ENCODE measurements around the gene ZNF485. TPM values are rescaled to one million over a fixed set of nuclear protein-coding genes. Genes with fewer than 3 reads are reported as not detected.

The ZNF485 gene
- total RNA-seq, 1 experiment from 2014 or later: 7.2 TPM

DNA sequence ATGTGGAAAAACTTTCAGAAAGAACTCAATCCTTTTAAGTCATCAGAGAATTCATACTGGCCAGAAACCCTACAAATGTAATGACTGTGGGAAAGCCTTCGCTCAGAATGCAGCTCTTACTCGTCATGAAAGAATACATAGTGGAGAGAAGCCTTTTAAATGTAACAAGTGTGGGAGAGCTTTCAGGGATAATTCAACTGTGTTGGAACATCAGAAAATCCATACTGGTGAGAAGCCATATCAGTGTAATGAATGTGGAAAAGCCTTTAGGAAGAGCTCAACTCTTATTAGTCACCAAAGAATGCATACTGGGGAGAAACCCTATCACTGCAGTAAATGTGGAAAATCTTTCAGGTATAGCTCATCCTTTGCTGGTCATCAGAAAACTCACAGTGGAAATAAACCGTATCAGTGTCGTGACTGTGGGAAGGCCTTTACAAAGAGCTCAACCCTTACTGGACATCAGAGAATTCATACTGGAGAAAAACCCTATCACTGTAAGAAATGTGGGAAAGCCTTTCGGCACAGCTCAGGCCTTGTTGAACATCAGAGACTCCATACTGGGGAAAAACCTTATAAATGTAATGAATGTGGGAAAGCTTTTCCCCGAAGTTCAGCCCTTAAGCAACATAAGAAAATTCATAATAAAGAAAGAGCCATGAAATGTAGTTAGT lies 10.6 kb downstream of the ZNF485 start:
- H3K27me3 ChIP-seq (replicated peaks; ENCODE audit: insufficient read depth, low read depth, low read length, poor library complexity): no peaks in the 10 kb centered on the region
- TF ChIP-seq, protein P1, sequence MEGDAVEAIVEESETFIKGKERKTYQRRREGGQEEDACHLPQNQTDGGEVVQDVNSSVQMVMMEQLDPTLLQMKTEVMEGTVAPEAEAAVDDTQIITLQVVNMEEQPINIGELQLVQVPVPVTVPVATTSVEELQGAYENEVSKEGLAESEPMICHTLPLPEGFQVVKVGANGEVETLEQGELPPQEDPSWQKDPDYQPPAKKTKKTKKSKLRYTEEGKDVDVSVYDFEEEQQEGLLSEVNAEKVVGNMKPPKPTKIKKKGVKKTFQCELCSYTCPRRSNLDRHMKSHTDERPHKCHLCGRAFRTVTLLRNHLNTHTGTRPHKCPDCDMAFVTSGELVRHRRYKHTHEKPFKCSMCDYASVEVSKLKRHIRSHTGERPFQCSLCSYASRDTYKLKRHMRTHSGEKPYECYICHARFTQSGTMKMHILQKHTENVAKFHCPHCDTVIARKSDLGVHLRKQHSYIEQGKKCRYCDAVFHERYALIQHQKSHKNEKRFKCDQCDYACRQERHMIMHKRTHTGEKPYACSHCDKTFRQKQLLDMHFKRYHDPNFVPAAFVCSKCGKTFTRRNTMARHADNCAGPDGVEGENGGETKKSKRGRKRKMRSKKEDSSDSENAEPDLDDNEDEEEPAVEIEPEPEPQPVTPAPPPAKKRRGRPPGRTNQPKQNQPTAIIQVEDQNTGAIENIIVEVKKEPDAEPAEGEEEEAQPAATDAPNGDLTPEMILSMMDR (conservative IDR thresholded peaks at IDR 0.05; ENCODE audit: low read depth, low read length): no peak
- TF ChIP-seq EZH2 (IDR thresholded peaks at IDR 0.05; ENCODE audit: borderline replicate concordance, low read depth, low read length, poor library complexity, severe bottlenecking): no peak
- H3K36me3 ChIP-seq (ENCODE audit: insufficient read depth, low read length, poor library complexity, severe bottlenecking): peaks cover 16% of the 10 kb centered on the region
- H3K4me3 ChIP-seq (ENCODE audit: low read depth, low read length, poor library complexity, severe bottlenecking): no peak overlapping the region
- BruUV-seq (replicated peaks): no TSS peak
- DNase-seq (ENCODE audit: low spot score): no peak
- ChIA-PET CTCF (no interaction called here), POLR2A (ENCODE audit: low non-redundant PET) (no interaction called here)
- H3K9me3 ChIP-seq (ENCODE audit: low read depth, low read length, poor library complexity, severe bottlenecking): peaks cover 55% of the 10 kb centered on the region
- no peak overlapping the region for H3K27ac ChIP-seq (ENCODE audit: low read depth, low read length, poor library complexity, severe bottlenecking)
- no peaks in the 10 kb centered on the region for H3K4me1 ChIP-seq (ENCODE audit: insufficient read depth, low read length, poor library complexity, severe bottlenecking)
- intact Hi-C loops (cut with micrococcal nuclease; ENCODE audit: unreplicated experiment): no loop called here

DNA sequence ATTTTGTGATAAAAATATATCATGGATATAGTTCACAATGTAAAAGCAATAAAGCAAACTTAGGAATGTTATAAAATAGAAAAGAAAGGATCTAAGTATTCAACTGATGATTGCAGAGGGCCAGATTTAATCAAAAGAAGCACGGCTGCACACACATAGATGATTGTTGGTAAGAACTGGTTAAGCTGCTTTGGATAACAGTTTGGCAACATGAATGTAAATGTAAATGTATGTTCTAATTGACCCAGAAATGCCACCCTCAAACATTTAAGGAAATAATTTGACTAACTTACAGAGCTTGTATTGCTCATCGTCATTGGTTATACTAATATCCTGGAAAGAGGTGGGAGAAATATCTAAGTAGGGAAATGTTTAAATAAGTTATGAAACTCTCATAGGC lies 13.1 kb downstream of the ZNF485 start:
- TF ChIP-seq, protein P1 (conservative IDR thresholded peaks at IDR 0.05; ENCODE audit: low read depth, low read length): no peak
- TF ChIP-seq EZH2 (IDR thresholded peaks at IDR 0.05; ENCODE audit: borderline replicate concordance, low read depth, low read length, poor library complexity, severe bottlenecking): no peak
- no peaks in the 10 kb centered on the region for H3K27me3 ChIP-seq (replicated peaks; ENCODE audit: insufficient read depth, low read depth, low read length, poor library complexity)
- DNase-seq (ENCODE audit: low spot score): no peak
- no TSS peak for BruUV-seq (replicated peaks)
- no peaks in the 10 kb centered on the region for H3K4me1 ChIP-seq (ENCODE audit: insufficient read depth, low read length, poor library complexity, severe bottlenecking)
- peaks cover 51% of the 10 kb centered on the region for H3K9me3 ChIP-seq (ENCODE audit: low read depth, low read length, poor library complexity, severe bottlenecking)
- no peak overlapping the region for H3K27ac ChIP-seq (ENCODE audit: low read depth, low read length, poor library complexity, severe bottlenecking)
- ChIA-PET CTCF (no interaction called here), POLR2A (ENCODE audit: low non-redundant PET) (no interaction called here)
- H3K36me3 ChIP-seq (ENCODE audit: insufficient read depth, low read length, poor library complexity, severe bottlenecking): peaks cover 10% of the 10 kb centered on the region
- intact Hi-C loops (cut with micrococcal nuclease; ENCODE audit: unreplicated experiment): no loop called here
- no peak overlapping the region for H3K4me3 ChIP-seq (ENCODE audit: low read depth, low read length, poor library complexity, severe bottlenecking)

DNA sequence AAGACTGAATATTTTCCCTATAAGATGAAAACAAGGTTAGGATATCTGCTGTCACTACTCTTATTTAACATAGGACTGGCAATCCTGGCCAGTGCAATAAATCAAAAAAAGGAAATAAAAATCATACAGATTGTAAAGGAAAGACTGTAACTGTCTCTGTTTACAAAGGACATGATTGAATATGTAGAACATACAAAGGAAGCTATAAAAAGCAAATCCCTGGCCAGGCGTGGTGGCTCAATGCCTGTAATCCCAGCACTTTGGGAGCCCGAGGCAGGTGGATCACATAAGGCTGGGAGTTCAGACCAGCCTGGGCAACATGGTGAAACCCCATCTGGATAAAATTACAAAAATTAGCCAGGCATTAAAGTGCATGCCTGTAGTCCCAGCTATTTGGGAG lies 15.8 kb downstream of the ZNF485 start:
- Histone ChIP-seq H3K4me1 (ENCODE audit: insufficient read depth, low read length, poor library complexity, severe bottlenecking) (no peaks in the 10 kb centered on the region), H3K4me3 (ENCODE audit: low read depth, low read length, poor library complexity, severe bottlenecking) (no peak overlapping the region), H3K27me3 (replicated peaks; ENCODE audit: insufficient read depth, low read depth, low read length, poor library complexity) (no peaks in the 10 kb centered on the region), H3K9me3 (ENCODE audit: low read depth, low read length, poor library complexity, severe bottlenecking) (peaks cover 30% of the 10 kb centered on the region), H3K27ac (ENCODE audit: low read depth, low read length, poor library complexity, severe bottlenecking) (no peak overlapping the region), H3K36me3 (ENCODE audit: insufficient read depth, low read length, poor library complexity, severe bottlenecking) (no peaks in the 10 kb centered on the region)
- intact Hi-C loops (cut with micrococcal nuclease; ENCODE audit: unreplicated experiment): no loop called here
- ChIA-PET CTCF (interaction anchor here (0.6 kb wide), 1 partner anchor 1354 kb away, joined by 9 read pairs; no protein-coding TSS in a partner anchor), POLR2A (ENCODE audit: low non-redundant PET) (no interaction called here)
- no TSS peak for BruUV-seq (replicated peaks)
- no peak for DNase-seq (ENCODE audit: low spot score)
- no peak for TF ChIP-seq EZH2 (IDR thresholded peaks at IDR 0.05; ENCODE audit: borderline replicate concordance, low read depth, low read length, poor library complexity, severe bottlenecking)
- TF ChIP-seq, protein P1 (conservative IDR thresholded peaks at IDR 0.05; ENCODE audit: low read depth, low read length): no peak

All from A673 (cell line).